Ureter (tissue), 1 donor: ENCODE measurements around the gene KCNMA1. TPM values are rescaled to one million over a fixed set of nuclear protein-coding genes. Genes with fewer than 3 reads are reported as not detected.

Experiments
- DNase-seq: peaks from one replicate; pipeline ENCODE4 v3.0.0-alpha.2; 2020; ENCODE audit warnings: low spot score
- total RNA-seq: library from RNA; stranded (reverse); gene quantifications from one replicate; pipeline ENCODE4 v1.2.4, GENCODE V29; 2023
- donor health status: DM: yes; HTN: yes; CAD: no.

The KCNMA1 gene
- total RNA-seq, 1 donor from 2014 or later = 87.9 TPM

DNA sequence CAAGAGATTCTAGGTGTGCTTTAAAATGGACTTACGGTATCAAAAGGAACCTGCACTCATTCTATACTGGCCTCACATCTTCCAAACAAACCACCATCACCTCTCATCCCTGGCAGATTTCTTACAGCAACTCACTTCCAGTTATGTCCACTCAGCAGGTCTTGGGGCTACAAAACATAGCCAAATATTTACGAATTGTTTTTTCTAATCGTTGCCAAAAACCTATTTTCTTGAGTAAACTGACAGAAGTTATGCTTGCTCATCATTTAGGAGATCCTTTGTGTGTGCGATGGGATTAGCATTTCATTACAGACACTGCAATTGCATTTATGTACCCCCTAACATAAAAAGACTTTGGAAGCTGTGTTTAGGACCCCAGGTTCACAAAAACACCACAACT, 2.7 kb downstream of the KCNMA1 start:
- no peak for DNase-seq

DNA sequence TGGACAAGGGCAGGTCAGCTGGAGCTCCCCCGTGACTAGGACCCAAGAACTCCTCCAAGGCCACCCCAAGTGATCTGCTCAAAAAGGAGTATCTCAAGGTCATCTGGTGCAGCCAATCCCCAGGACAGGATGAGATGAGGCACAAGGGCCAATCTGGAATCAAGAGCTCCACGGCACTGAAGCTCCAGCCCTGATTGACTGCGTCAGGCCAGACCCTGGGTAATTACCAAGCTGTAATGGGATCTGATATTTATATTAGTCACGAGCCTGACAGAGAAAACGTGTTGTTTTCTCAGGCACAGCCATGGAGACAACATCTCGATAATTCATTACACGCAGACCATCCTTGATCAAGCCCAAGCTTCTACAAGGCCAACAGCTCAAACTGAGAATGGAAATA, 4.2 kb downstream of the KCNMA1 start:
- no peak for DNase-seq

- no peak for DNase-seq
These were observed 6.4 kb downstream of the KCNMA1 start for GRCh38 chr10:77631241-77631640.

DNA sequence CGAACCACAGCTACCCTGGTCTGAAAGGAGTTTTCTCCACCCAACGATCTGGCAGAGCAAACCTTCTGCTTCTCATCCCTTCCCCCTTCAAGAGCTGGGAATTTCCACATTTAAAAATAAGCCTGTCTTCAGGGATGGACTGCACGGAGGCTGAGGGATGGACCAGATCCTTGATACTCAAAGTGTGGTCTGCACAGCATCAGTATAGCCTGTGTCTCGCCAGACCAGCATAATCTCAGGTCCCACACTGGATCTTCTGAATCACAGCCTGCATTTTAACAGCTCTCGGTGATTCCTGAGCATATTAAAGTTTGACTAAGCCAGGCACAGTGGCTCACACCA, 7.1 kb downstream of the KCNMA1 start:
- no peak for DNase-seq

GRCh38 chr10:77629775-77630506, 7.7 kb downstream of the KCNMA1 start:
- no peak for DNase-seq

GRCh38 chr10:77628906-77629730, 8.5 kb downstream of the KCNMA1 start:
- DNase-seq = no peak

- no peak for DNase-seq
These were observed 11.2 kb downstream of the KCNMA1 start for GRCh38 chr10:77626266-77626935.

GRCh38 chr10:77625379-77625778, 12.2 kb downstream of the KCNMA1 start:
- no peak for DNase-seq

GRCh38 chr10:77622889-77623291, 14.7 kb downstream of the KCNMA1 start:
- DNase-seq = no peak

DNA sequence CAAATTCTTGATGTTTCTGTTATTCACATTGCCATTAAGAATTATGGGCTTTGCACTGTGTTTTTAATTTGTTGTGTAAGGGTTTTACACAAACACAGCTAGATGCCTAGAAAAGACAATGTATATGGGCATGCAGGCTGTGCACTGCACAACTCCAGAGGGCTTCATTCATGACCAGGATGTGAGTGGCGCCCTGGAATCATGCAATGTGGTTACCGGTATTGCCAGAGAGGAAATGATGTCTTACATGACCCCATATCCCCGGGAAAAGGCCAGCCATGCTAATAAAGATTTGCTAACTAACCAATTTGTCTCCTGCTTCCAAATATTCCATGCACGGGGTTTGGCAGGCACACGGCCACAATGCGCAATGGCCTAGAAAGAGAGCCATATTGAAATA, 16.9 kb downstream of the KCNMA1 start:
- DNase-seq = no peak

DNA sequence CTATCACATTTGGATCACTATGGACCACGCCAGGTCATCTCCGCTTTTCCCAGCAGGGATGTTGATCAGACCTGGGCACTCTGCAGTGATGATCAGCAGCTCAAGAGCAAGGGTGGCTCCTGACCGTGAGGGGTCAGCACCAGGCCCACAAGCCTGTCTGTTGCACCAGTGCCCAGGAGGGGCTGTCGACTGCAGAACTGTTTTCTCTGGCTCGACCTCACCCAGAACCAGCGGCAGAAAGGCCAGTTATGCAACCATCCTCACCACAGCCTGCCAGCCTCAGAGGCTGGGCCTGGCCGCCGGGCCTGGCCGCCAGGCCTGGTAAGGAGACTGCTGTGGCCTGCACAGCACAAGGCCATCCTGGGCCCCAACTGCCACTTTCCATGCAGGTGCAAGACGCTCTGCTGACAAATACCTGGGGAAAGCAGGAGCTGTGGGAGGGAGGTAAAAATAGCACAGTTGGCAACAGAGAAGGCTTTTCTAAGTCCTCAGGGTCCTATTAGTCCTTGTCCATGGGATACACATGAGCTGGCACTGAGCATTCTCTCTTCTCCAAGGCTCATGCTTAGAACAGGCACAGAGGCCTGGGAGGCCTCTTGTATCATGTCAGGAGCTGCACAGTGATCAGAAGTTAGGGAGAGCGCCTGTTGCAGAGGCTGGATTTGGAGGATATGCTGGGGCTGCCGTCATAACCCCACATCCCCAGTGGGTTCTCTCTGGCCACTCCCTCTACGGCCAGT, 17.5 kb downstream of the KCNMA1 start:
- DNase-seq = no peak

DNA sequence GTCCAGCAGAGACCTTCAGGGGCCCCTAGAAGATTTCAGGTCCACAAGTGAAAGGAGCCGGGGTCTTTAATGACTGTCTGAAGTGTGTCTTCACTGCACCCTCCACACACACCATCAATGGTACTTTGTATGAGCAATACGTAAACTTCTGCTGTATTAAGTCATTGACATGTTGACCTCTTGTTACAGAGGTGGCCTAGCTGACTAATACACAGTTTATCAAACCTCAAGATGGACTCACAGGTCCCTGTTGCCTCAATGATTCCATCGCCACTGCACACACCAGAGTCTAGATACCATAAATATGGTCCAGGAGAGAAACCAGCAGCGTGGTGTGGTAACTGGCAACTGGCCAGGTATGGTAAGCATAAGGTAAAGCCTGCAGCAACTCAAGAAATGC, 19.5 kb downstream of the KCNMA1 start:
- DNase-seq = no peak

GRCh38 chr10:77616766-77617165, 20.8 kb downstream of the KCNMA1 start:
- DNase-seq = no peak

DNA sequence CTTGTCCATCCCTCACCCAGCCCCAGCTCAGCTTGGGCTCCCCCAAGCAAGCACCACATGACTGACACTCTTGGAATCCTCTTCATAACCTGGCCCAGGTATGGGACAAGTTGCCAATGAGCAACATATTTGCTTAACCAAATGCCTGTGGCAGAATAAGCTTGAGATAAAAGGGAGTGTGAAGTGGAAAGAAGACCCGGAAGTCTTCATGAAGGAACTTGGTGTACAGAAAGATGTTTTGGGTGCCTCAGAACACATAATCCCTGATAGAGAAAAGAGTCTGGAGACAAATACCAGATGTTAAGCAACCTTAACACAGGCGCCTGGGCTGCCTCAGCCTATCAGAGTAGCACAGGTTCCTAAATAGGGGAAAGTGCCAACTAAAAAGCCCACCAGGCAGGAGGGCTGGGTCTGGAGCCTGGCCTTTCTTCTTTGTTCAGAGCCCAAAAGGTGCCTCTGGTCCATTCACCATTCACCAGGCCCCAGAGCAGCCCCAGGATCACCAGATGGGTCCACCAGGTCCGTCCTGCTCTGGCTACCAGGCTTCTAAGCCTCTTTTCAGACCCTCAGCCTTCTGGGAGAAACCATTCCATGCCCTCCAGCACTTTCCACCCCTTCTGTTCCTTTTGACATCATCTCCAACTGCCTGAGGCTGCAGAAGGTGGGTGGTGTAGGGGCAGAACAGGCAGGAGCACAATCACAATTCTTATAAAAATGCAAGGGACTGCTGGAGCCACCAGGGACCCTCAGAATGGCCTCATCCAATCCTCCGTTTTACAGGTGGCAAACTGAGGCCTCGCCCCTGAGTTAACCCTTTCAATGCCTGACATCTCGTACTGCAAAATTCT, 22.6 kb downstream of the KCNMA1 start:
- no peak for DNase-seq

DNA sequence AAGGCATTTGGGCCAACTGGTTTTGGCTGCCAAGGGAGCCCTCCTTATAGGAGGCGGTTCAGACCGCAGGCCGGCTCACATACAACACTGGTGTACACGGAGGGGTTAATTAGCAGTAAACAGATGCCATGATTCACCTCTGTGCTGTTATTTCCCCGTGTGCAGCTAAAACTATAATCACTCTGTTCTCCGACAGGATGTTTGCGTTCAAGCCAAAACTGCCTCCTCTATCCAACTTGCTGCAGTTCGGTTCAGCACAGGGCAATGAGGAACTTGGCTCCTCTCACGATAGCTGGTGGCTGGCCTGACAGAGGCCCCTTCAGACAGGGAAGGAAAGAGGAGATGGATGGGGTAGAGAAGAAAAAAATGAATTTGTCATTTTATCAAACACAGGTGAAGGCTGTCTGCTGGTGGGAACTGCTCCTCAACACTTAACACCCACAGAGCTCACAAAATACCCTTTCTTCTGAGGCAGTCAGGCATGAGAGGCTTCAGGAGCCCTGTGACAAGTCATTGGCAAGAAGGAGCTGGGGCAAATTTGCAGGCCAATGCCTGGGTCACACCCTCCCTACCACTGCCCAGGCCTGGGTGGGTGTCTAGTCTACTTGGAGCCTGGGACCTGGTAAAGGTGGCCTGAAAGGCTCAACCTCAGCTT, 24.0 kb downstream of the KCNMA1 start:
- DNase-seq = no peak

DNA sequence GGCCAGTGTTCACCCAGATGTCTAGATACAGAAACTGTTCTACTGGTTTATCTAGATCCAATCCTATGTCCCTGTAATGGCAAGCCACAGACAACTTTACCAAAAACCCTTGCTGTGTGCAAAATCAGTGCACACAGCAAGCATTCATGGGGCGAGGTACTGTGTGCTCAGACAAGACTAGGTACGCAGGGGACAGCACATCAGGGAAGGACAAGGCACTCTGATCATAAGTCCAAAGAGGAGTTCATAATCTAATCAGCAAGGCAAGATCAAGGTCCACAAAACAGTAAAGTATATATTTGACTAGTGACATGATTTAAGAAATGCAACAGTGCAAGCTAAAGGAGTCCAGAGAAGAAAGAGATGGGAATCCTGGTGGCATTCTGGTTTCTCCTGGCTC, 25.9 kb downstream of the KCNMA1 start:
- DNase-seq = no peak

GRCh38 chr10:77611221-77611620, 26.4 kb downstream of the KCNMA1 start:
- no peak for DNase-seq

DNA sequence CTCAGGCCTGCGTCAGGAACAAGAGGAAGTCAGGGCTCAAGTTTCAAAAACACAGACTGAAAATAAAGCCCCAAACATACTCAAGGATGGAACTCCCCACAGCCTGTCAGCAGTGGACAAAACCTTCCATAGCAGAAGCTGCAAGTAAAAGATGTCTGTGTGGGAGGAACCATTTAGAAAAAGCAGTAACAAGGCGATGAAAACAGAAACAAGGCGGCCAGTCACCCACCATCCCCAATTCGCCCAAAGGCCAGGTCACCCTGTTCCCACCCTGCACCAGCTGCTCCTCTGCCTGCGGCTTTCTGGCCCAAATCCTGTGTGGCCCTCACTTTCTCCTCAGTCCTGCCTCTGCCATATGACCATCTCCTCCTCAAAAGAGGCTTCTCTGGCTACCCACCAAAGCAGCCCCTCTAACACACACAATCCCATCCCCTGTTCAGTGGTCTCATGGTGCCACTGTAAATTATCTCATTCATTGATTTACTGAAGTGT, 27.8 kb downstream of the KCNMA1 start:
- DNase-seq = no peak

DNA sequence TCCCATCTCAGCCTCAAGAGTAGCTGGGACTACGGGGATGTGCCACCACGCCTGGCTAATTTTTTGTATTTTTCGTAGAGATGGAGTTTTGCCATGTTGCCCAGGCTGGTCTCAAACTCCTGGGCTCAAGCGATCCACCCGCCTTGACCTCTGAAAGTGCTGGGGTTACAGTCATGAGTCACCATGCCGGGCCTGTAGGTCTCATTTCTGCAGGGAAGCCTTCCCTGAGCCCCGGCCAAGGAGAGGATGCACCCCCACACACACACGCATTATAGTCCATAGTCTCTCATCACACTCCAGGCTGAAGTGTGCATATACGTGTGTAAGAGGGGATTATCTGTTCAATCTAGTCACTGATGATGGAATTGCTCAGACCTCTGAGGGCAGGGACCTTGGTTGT, 29.3 kb downstream of the KCNMA1 start:
- no peak for DNase-seq

GRCh38 chr10:77606751-77607150, 30.9 kb downstream of the KCNMA1 start:
- DNase-seq = no peak
